GM10248 (cell line): ENCODE data around the gene MAEA.

Experiments used
- CTCF ChIA-PET: fragments of 300-600 bp; sonication (Branson Sonifier 250); formaldehyde crosslinking; extraction: SDS; loops from one replicate; lab custom pipeline; 2021; ENCODE audit warnings: antibody characterized with exemption; lab: Yijun Ruan, JAX
- POLR2A ChIA-PET: fragments of 350-650 bp; sonication (Branson Sonifier 250); formaldehyde crosslinking; extraction: SDS; loops from one replicate; lab custom pipeline; 2020; ENCODE audit warnings: antibody characterized with exemption; lab: Yijun Ruan, JAX
- DNase-seq: peaks from one replicate; pipeline ENCODE4 v3.0.0; 2012; ENCODE audit errors: extremely low spot score
- TF ChIP-seq, protein P1 (sequence below): IDR thresholded peaks from 2 replicates; pipeline ENCODE4 v1.5.1; 2012; ENCODE audit warnings: mild to moderate bottlenecking, low read depth; ENCODE audit errors: extremely low read depth, missing control alignments, control extremely low read depth

MAEA gene

DNA sequence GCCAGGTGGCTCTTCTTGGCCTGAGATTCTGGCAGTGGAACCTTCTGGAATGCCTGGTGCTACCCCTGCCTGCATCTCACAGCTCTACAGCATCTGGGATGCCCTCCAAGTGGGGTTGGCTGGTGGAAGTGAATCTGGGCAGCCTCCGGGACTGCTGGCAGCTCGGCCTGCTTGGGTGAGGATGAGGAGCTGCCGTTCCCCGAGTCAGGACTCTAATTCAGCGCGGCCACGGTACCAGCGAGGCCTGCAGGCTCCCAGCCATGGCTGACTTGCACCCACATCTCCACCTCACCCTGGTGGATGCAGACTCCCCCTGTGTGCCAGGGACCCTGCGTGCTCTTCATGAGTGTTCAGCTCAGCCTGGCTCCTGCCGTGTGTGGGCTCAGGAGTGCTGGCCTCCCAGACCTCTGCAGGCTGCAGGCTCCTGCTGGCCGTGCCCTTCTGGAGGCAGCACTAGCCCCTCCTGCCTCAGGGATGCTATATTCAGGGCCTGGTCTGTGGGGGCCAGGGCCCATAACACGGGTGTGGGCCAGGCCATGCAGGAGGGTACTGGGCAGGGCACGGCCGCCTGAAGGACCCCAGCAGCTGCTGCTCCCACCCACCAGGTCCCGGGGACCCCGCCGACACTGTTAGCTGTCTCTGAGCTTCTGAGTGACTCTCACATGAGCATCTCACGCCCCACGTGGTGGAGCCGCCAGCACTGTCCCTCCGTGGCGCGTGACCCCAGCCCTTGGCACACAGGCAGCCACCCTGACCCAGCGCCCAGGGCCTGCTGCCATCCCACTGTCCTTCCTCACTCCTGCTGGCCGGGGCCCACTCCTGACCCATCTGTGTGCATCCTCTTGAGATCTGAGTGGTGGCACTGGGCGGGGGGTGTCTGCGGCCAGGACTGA, 67.9 kb downstream of the MAEA start:
- ChIA-PET POLR2A (no interaction called here), CTCF (interaction anchor here (0.7 to 4.0 kb wide), 5 partner anchors 8 to 272 kb away, joined by 3 to 20 read pairs (median 3); partner anchors contain the start of gene UVSSA)

DNA sequence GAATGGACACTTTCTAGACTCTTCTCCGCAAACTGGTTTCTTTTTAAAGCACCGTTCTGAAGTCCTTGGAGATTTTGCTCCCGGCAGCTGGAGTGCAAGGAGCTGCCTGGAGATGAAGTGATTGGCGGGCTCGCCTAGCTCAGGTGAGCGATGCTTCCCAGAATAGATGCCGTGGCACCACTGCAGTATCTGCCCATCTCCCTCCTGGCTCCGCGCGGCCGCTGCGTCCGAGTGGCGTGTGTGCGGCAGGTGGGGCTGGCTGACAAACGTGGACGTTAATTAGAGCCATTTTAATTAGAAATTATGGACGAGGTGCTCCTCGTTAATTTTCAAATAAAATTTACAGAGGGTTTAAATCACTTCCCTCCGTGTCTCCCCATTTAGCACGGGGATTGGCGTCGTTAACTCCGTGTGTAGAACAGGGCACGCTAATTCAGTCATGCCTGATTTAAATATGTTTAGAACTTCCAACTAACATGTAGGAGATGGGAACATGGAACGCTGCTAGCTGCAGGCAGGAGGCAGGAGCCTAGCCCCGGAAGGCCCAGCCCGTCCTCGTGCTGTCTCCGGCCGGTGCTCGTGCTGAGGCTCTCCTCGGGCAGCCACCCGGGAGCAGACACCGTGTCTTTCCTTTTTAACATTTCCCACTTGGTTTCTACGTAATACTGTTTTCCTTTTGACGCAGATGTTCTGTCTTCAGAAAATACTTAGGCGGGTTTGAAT, 68.9 kb downstream of the MAEA start:
- POLR2A ChIA-PET: no interaction called here
- TF ChIP-seq, protein P1, sequence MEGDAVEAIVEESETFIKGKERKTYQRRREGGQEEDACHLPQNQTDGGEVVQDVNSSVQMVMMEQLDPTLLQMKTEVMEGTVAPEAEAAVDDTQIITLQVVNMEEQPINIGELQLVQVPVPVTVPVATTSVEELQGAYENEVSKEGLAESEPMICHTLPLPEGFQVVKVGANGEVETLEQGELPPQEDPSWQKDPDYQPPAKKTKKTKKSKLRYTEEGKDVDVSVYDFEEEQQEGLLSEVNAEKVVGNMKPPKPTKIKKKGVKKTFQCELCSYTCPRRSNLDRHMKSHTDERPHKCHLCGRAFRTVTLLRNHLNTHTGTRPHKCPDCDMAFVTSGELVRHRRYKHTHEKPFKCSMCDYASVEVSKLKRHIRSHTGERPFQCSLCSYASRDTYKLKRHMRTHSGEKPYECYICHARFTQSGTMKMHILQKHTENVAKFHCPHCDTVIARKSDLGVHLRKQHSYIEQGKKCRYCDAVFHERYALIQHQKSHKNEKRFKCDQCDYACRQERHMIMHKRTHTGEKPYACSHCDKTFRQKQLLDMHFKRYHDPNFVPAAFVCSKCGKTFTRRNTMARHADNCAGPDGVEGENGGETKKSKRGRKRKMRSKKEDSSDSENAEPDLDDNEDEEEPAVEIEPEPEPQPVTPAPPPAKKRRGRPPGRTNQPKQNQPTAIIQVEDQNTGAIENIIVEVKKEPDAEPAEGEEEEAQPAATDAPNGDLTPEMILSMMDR: no peak
- CTCF ChIA-PET: interaction anchor here (1.3 to 2.6 kb wide), 2 partner anchors 11 to 616 kb away, joined by 3 to 5 read pairs; partner anchors contain the start of gene UVSSA
- no peak for DNase-seq

More for the DNA sequence above, 67.9 kb downstream of the MAEA start:
- DNase-seq: no peak
- TF ChIP-seq, protein P1: no peak

DNA sequence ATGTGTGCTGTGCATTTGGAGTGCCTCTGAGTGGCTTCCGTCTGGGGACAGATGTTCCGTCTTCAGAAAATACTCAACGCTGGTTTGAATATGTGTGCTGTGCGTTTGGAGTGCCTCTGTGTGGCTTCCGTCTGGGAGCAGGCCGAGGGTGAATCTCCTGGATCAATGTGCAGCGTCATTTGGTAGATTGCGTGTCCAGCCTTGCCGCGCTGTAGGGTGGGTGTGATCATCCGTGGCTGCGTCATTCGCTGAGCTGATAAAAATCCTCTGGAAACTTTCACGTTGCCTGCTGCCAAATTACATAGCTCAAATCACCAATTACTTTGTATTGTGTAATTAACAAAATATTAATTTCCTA, 69.4 kb downstream of the MAEA start:
- CTCF ChIA-PET: interaction anchor here (1.1 to 2.6 kb wide), 3 partner anchors 12 to 617 kb away, joined by 3 to 5 read pairs (median 3); partner anchors contain the start of gene UVSSA
- no peak for DNase-seq
- TF ChIP-seq, protein P1: no peak
- POLR2A ChIA-PET: no interaction called here

DNA sequence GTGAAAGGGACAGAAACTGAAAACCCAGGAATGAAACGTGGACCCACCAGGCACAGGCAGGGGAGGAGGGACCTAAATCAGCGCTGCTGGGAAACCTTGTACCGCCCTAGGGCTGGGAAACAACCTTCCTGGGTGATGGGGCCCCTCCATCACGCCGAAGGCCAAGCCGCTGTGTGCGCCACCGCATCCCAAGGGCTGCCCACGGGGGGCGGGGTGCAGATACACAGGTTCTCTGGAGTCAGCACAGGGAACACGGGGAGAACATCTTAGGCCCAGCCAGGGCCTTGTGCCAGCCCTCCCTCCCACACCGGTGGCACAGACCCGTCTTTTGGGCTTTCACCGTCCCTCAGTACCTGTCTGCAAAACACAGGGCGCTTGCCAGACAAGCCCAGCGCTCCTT, 70.3 kb downstream of the MAEA start:
- CTCF ChIA-PET: interaction anchor here (1.1 to 1.3 kb wide), 2 partner anchors 229 to 270 kb away, joined by 3 read pairs; no protein-coding TSS in a partner anchor
- no peak for DNase-seq
- TF ChIP-seq, protein P1: no peak
- POLR2A ChIA-PET: no interaction called here

DNA sequence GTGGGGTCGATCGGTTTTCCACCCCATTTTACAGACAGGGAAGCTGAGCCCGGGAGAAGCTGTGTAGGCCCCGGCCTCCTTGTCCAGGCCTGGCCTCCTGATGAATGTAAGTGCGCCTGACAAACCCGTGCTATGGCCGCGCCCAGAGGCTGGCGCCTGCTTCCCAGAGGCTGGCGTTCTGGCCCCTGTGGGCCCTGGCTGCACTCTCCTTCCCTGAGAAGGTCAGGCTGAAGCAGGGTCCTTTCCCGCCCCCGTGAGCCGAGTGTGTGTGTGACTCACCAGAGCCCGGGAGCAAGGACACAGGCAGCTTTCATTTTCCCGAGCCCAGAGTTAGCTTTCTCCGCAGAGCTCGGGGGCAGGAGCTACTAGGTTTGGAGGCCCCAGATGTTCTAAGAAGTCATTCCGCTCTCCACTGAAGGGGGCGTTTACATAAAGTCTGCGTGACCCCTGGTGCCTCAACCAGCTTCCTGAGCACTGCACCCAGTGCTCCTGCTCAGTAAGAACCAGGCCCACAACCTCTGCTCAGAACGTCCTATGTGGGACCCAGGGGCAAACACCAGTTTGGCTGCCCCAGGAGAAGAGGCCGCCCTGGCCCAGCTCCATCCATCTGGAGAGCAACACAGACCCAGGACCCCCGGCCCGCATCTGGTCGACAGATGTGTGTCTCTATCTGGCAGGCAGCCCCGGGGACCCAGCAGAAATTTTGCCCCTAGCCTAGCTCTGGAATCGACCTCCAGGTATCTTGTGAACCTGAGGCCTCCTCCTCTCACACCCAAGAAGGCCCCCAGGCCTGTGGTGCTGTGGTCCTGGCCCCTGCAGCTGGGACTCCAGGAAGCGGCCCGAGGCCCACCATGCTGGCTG, 71.0 kb downstream of the MAEA start:
- TF ChIP-seq, protein P1: no peak
- ChIA-PET POLR2A (no interaction called here), CTCF (interaction anchor here (0.8 to 1.3 kb wide), 3 partner anchors 10 to 230 kb away, joined by 3 to 4 read pairs (median 3); partner anchors contain the start of gene UVSSA)
- DNase-seq: no peak
